Coronary artery (tissue), 2 donors: ENCODE measurements around the gene LBH.

Experiments
- DNase-seq: peaks from one replicate; pipeline ENCODE4 v3.0.0-alpha.2; 2017; ENCODE audit warnings: low spot score
- H3K27ac ChIP-seq, 2 donors: fragments of 200-600 bp; sonication (generic); one replicate each; pipeline ENCODE4 v1.5.1; 2016 to 2019
- H3K4me3 ChIP-seq: fragments of 200-600 bp; sonication (generic); 2 replicates; pipeline ENCODE4 v1.5.1; 2016; ENCODE audit warnings: mild to moderate bottlenecking, moderate library complexity
- CTCF ChIP-seq: fragments of 200-600 bp; sonication (generic); IDR thresholded peaks from one replicate; pipeline ENCODE4 v1.5.1; 2019; ENCODE audit warnings: antibody characterized with exemption

The LBH gene

GRCh38 chr2:30237966-30238800 lies 6.8 kb downstream of the LBH start:
- H3K27ac ChIP-seq: peak overlapping the region; percentile 80 to 99
- no peak for TF ChIP-seq CTCF
- peak; percentile 62 for DNase-seq

DNA sequence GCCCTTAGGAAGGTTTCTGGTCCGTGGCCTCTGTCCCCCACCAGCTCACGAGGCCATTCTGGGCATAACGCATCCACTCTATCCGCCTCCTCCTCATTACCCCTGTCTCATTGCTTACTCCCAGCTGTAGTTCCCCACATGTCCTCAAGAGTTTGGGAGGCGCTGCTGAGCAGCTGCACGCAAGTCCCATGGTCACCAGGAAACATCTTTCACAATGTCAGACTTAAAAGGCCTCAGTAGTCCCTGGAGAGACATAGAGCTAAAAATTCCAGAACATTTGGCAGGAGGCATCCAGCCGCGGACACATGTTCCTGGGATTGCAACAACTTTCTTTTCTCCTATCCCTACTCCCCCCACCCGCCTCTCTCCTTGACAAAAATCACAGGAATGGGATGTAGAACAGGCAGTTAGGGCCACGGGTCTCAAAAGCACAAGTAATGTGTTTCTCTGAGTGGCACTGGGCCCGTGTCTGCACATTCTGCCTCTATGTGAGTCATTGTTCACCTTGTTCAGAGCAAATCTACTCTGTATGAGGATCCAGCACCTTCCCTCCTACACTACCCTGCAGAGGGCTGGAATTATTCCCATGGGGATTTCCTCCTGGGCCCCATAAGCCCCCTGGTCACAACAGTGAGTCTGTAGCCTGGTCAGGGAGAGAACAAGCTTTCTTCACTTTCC lies 8.1 kb downstream of the LBH start:
- Histone ChIP-seq H3K27ac (peak overlapping the region; percentile 80 to 99), H3K4me3 (peak overlapping the region; percentile 61)
- DNase-seq: peak; percentile 88
- TF ChIP-seq CTCF: peak; percentile 98

More at GRCh38 chr2:30237966-30238800, 6.8 kb downstream of the LBH start:
- peak overlapping the region; percentile 98 for H3K4me3 ChIP-seq

DNA sequence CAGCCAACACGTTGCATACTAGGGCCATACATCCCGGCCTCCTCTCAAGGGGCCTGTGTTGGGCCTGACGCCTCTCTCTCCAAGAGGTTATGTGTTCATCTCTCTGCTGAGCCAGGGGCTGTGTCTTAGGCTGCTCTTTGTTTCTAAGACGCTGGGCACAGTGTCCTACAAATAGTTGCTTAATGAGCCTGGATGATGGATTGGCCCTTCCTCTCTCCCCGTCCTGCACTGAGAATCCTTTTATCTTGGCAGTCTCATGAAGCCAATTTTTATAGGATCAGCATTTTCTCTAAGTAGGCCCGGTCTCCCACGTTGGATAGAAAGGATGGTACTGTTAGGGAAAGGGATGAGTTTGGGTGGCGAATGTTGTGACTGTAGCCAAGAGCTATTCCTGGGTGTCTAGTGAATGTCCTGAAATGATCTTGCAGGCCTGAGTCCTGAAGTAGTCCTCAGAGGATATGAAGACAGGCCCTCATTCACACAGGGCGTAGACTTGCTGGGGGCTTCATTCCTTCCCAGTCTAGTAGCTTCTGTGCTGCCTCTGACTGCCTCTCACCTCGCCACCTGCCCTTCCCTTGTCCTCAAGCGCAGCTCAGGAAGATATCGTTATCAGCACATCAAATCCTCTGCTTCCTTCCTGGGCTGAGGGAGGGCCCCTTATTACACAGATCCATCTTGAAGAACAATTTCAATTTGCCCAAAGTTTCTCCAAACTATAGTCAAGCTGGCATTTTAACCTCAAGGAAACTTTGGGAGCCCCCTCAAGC lies 8.8 kb downstream of the LBH start:
- Histone ChIP-seq H3K27ac (peak overlapping the region; percentile 80 to 99), H3K4me3 (peak overlapping the region; percentile 61)
- peak; percentile 57 for DNase-seq
- TF ChIP-seq CTCF: no peak

GRCh38 chr2:30243231-30243630 lies 11.9 kb downstream of the LBH start:
- H3K27ac ChIP-seq: peak overlapping the region in 1 of 2 donors; percentile 25
- TF ChIP-seq CTCF: no peak
- DNase-seq: no peak
- no peak overlapping the region for H3K4me3 ChIP-seq

DNA sequence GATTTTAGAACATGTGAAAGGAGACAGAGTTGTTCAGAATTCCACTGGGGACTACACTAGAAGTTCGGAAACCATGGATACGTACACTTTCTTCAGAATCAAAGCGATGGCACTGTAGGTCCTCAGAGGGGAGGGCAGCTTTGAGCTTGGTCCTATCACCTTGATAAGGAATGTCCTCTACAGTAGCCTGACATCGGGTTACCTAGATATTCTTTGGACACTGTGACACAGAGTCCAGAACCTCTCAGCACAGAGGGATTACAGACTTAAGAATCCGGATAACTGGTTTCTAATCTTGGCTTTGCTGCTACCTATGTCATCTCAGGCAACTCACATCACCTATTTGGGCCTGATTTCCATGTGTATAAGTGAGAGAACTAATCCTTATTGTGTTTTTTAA lies 14.0 kb downstream of the LBH start:
- no peak for TF ChIP-seq CTCF
- no peak overlapping the region for H3K4me3 ChIP-seq
- H3K27ac ChIP-seq: peak overlapping the region in 1 of 2 donors; percentile 5
- DNase-seq: no peak

- H3K27ac ChIP-seq: peak overlapping the region; percentile 52 to 66
- H3K4me3 ChIP-seq: no peak overlapping the region
- no peak for TF ChIP-seq CTCF
- no peak for DNase-seq
These were observed 17.5 kb downstream of the LBH start for GRCh38 chr2:30248791-30249190.
